COLO668 (cell line): ENCODE data around the gene RHAG.
"Not testable (repeated sequence)": the region's sequence is repeated elsewhere in the genome, so short reads cannot be mapped to it uniquely, and the experiment has no call there.

Source experiments
- DNase-seq: peaks from one replicate; lab custom pipeline; 2025; ENCODE audit not compliant: unreplicated experiment; lab: John Stamatoyannopoulos, UW

The RHAG gene

DNA sequence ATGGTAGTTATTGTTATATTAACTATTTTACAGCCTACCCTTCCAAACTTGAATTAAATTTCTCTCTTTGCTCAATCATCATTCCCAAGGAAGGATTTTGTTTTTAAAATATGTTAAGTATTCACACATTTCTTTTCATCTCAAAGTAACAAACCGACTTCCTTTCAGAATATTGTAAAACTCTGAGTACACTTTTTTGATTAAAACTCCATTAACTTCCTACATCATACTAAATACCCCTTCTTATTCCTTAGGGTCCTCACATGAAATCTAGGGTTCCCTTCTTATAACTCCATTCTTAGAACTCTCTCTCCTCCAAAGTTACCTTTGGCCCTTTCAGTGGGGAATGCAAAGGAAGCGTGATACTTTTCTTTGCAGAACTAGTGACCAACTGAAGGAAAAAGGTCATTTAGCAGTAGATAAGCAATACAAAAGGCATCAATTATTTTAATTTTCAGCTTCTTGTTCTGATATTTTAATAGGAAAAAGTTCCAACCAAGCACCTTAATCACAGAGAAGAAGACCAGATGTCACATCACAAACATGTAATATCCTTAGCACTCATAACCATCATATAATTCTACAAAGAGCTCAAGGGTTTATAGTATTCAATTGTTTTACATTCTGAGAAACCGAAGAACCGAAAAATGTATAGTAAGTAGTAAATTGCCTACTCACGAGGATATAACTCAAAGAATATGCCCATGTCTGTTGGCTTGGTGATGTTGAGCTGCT lies 494 bp downstream of the RHAG start:
- DNase-seq, result no peak

DNA sequence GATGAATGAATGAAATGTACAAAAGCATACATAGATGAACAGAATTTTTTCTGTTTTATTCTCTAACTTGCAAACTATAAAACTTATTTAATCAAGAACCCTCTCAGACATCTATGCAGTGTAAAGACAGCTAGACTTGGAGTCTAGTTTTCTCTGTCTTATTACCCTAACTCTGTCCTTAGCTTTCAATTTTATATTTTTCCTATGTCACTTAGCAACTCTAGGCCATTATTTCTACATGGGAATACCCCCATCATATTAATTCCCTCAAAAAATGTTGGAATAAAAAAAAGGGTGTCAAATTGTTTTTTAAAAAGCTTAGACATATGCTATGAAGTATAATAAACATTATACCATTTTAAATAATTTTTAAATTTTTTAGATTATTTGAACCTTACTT lies 1.2 kb downstream of the RHAG start:
- DNase-seq, result no peak

DNA sequence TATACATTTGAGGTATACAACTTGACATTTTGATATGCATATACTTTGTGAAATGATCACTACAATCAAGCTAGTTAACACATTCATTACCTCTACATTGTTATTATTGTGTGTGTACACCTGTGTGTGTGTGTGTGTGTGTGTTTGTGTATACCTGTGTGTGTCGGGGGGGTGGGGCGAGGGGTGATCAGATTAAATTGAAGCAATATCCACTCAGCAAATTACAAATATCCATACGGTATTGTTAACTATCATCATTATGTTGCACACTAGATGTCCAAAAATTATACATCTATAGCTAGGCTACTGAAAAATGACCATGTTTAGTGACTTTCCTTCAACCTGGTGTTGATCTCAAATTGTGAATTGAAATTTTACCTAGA lies 1.8 kb downstream of the RHAG start:
- no peak for DNase-seq

DNA sequence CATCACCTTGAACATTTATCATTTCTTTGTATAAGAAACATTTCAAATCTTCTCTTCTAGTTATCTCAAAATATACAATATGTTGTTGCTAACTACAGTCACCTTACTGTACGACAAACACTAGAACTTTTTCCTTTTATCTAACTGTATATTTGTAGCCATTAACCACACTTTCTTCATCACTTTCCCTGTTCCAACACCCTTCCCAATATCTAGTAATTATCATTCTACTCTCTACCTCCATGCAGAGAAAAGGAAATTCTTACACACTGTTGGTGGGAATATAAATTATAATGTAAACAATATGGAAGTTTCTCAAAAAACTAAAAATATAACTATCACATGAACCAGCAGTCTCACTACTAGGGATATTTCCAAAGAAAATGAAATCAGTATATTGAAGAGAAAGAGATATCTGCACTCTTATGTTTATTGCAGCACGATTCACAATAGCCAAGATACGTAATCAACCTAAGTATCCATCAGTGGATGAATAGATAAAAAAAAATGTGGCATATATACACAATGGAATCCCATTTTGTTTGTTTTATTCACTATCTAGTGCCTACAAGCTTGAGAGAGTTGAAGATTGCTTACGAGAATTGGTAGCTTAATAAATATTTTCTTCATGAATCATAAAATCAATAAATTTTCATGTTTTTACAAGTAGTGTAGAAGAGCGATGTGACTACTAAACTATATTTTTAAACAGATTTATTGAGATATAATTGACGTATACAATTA lies 2.4 kb downstream of the RHAG start:
- no peak for DNase-seq

DNA sequence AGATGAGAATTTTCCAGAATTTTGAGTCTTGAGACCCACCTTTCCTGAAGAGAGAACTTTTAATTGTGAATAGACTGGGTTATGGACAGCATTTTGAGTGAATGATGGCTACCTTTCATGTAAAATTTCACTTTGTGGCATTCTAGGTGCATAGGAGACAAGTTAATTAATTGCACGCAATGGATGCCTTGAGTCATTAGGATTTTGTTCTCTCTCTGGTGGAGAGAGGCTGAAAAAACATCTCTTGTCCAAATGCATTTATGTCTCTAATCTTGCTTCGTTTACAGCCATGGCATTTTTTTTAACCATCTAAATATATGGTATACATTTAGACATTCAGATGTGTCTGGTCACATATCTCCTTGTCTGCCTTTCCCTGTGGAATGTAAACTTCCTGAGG lies 3.1 kb downstream of the RHAG start:
- DNase-seq, result no peak

DNA sequence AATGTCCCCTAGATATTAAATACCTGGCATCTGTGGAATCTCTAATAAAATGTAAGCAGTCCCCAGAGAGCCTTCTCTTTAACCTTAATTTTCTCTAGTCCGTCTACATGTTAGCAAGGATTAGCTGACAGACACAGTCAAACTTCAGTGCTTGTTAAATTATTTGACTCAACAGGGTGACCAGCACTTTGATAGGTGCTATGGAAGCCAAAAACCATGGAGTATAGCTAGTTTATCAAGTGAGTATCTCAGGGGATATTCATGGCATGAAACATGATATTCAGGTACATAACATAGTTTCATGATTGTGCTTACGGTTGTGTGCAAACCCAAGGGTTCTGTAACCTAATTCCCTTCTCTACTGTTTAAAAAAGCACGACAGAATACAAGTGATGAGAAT lies 3.9 kb downstream of the RHAG start:
- DNase-seq, result no peak

DNA sequence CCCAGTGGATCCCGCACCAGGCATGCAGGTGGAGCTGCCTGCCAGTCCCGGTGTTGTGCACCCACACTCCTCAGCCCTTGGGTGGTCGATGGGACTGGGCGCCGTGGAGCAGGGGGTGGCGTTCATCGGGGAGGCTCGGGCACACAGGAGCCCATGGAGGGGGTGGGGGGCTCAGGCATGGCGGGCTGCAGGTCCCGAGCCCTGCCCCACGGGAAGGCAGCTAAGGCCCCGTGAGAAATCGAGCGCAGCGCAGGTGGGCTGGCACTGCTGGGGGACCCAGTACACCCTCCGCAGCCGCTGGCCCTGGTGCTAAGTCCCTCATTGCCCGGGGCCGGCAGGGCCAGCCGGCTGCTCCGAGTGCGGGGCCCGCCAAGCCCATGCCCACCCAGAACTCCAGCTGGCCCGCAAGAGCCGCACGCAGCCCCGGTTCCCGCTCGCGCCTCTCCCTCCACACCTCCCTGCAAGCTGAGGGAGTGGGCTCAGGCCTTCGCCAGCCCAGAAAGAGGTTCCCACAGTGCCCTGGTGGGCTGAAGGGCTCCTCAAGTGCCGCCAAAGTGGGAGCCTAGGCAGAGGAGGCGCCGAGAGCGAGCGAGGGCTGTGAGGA lies 7.1 kb downstream of the RHAG start:
- DNase-seq, result not testable (repeated sequence)

DNA sequence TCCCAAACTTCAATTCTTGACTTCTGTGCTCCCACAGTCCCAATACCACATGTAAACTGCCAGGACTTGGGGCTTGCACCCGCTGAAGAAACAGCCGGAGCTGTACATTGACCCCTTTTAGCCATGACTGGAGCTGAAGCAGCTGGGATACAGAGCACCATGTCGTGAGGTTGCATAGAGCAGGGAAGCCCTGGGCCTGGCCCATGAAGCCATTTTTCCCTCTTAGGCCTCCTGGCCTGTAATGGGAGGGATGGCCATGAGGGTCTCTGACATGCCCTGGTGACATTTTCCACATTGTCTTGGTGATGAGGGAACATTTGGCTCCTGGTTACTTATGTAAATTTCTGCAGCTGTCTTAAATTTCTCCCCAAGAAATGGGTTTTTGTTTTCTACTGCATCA lies 9.8 kb downstream of the RHAG start:
- no peak for DNase-seq

DNA sequence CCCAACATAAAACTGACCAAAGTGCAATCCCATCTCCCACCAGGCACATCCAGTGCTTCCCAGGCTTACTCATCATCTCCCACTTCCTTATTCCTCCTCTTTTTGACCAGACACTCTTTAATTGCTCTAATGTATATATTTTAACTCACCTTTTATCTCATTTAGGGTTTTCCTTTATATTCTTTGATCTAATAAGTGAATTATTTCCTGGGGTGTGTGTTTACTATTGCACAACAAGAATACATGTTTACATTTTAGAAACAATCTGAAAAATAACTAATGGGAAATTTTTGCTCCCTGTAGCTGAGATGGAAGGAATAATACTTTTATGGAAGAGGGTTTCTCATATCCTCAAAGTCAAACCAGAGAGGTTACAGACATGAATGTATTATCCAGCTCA lies 18.4 kb downstream of the RHAG start:
- no peak for DNase-seq

DNA sequence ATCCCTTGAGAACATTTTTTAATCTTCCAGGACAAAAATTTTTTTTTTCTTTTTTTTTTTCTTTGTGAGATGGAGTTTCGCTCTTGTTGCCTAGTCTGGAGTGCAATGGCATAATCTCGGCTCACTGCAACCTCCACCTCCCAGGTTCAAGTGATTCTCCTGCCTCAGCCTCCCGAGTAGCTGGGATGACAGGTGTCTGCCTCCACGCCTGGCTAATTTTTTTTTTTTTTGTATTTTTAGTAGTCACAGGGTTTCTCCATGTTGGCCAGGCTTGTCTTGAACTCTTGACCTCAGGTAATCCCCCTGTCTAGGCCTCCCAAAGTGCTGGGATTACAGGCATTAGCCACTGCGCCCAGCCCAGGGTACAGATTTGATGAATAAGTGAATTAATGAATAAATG lies 22.5 kb downstream of the RHAG start:
- not testable (repeated sequence) for DNase-seq

DNA sequence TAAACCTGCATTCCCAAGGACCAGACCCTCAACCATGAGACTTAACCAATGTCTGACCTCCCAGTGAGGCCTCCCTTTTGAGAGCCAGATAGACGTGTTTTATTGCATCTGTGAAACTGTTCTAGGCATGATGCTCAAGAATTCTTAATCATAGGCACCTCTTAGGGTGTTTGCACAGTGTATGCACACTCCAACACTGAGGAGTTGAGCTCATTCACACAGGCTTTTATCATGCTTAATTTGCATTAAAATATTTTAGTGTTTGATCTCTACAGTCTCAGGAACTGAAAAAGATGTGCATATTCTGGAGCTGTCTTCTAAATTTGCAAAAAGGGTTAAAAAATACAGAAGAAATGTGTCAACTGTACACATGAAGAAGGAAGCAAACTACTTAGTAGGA lies 27.4 kb downstream of the RHAG start:
- no peak for DNase-seq

DNA sequence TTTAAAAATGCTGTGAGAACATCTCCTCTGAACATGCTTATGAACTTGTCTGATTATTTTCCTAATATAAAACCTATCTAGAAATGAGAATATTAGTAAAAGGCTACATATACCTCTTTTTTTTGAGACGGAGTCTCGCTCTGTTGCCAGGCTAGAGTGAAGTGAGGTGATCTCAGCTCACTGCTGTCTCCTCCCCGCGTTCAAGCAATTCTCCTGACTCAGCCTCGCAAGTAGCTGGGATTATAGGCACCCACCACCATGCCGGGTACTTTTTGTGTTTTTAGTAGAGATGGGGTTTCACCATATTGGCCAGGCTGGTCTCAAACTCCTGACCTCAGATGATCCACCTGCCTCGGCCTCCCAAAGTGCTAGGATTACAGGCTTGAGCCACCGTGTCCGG lies 28.4 kb downstream of the RHAG start:
- DNase-seq, result not testable (repeated sequence)

DNA sequence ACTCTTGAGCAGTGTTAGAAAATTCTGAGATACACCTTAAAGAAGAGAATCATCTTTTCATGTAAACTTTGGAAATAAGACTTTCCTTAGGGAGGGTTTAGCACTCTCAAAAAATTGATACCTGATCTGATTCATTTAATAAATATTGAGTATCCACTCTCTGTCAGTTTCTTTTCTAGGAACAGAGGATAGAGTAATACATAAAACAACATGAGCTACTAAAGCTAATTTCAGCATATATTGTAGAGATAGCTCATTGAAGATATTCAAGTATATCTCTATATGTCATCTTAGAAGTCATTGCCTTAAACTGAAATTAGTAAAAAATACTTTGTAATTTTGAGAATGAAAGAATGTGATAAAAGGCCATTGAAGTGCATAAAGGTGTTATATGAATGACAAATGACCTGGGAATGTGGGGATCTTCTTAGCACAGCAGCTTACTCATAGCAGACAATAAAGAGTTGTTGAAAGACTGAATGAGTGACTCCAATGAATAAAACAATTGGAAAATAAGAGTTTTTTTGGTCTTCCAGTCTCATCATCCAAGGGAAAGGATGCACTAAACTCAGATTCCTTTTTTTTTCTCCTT lies 29.2 kb downstream of the RHAG start:
- no peak for DNase-seq

DNA sequence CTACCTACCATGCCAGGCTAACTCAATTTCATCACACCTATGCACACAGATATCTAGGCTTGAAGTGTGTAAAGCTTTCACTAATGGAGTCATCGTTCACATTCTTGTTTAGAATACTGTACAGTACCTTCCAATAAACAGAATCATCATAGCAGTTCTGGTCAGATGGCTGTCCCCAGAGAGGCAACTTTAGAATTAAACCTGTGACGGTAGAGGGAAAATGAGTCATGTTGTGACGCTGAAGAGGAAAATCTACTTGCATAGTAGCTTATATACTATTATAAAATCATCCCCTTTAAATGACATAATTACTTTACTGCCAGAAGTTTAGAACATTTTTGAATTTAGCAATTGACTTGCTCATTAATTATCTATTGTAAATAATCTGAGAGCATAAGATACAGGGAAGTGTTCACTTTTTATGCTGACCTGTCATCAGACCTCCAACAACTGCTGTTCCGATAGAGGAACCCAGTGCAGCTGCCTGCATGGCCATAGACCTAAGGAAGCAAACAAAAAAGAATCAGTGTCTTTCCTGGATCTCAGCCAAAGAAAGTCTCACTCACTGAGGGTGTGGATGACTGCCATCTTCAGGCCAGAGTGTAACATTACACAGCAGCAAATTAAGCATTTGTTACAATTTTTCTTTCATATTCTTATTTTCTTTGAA lies 29.8 kb downstream of the RHAG start:
- peak; percentile 38 for DNase-seq

DNA sequence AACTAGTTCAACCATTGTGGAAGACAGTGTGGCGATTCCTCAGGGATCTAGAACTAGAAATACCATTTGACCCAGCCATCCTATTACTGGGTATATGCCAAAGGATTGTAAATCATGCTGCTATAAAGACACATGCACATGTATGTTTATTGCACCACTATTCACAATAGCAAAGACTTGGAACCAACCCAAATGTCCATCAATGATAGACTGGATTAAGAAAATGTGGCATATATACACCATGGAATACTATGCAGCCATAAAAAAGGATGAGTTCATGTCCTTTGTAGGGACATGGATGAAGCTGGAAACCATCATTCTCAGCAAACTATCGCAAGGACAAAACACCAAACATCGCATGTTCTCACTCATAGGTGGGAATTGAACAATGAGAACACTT lies 32.6 kb downstream of the RHAG start:
- DNase-seq, result not testable (repeated sequence)

DNA sequence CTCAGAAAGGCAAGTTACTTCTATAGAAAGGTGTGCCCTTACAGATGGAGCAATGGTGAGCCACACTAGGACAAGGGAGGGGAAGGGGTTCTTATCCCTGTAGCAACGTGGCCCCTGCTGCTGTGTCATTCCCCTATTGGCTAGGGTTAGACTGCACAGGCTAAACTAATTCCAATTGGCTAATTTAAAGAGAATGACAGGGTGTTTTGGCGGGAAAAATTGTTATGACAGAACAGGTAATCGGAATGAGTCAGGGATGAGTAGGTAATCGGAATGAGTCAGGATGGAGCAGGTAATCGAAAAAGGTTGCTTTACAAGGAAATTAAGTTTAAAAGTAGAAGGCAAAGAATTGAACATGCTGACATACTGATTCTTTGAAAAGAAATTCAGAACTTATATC lies 49.4 kb downstream of the RHAG start:
- not testable (repeated sequence) for DNase-seq

DNA sequence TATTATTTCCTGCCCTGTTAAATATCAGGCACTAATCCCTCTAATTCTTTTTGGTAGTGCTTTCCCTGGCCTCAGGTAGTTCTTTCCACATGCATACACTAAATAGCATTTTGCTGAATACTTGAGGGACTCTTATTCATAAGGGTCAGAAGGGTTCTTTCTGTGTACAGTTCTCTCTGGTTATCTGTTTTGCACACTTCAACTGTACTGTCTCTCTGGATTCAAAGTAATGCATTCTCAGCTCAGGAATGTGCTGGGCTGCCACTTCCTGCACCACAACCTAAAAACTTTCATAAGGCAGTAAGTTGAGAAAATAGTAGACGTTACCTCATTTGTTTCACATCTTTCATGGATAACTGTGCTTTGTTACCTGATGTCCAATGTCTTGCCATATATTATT lies 54.1 kb downstream of the RHAG start:
- DNase-seq, result no peak

DNA sequence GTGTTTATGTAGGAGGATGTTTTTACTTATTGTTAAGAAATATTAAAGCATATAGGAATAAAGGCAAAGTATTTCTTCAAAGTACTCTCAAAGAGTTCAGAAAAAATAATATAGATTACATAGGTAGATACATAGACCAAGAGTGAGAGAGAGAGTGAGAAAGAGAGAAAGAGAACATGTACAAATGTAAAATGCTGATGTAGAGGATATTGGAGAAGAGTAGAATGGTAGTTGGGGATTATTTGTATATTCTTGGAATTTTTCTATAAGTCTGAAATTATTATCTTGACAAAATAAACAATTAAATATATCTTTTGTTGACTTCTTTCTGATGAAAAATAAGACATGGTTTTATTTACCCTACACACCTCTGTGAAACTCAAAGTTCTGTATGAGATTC lies 57.0 kb downstream of the RHAG start:
- DNase-seq, result no peak

DNA sequence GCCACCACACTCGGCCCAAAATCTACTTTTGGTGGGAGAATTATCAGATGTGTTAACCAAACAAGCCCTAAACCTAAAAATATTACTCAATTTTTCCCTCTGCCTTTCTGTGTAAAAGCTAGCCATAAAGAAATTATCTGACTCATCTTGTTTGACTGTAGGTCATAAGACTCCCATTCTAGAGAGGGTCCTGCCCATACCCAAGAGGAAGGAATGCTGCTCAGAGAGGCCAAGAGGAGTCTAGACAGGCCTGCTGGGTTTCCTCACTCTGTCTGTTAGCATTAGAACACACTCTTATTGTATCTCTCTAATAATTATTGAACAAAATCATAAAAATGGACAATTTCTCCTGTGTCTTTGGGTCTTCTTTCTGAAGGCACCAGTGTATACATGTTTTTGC lies 60.0 kb downstream of the RHAG start:
- DNase-seq, result no peak

DNA sequence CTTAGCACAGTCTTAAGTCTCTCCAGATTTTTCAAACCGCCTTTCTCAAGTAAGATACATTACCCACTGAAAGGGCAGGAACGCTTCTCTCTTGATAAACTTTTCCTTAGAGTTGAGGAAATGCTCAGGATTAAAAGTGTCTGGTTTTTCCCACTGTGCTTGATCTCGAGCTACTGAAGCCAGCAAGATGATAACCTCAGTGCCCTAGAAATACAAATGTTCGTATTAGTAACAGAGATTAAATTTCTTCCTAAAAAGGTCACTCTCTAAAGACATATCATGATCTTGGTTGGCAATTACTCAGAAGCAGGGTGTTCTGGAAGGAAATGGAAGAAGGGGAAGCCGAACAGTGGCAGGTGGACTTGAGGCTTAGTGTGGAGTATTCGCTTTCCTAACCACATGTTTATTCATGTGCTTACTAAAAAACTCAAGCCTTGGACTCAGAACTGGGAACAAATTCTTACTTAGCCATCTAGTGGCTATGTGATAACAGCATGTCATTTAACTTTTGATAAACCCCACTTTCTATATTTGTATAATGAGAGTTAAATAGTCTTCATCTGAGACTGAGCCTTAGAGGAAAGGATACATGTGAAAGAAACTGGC lies 66.1 kb downstream of the RHAG start:
- no peak for DNase-seq

DNA sequence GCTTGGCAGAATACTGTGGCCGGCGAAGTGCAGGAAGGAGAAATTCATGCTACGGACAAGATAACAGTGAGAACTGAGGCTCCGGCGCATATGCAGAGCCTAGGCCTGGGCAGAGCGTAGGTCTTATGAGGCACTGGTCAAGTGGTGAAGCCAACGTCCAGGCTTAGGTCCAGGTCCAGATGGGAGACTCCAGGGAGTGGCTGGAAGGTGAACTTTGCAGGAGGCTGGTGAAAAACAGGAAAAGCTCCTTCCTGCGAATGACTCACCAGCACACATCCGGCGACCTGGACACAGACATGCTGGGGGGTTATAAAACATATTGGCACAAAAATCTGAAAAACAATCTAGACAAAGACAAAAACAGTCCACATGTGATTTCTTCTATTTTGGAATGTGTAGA lies 70.8 kb downstream of the RHAG start:
- no peak for DNase-seq
